Heart right ventricle (tissue), 16 donors: ENCODE results near the gene HOXC10. TPM values are rescaled to one million over a fixed set of nuclear protein-coding genes. Genes with fewer than 3 reads are reported as not detected.

Experiments used
- ATAC-seq, 8 donors: fragments of 200-7000 bp; cut with Tn5 transposase; one replicate each; pipeline ENCODE4 v1.9.1; 2020; ENCODE audit warnings: mild to moderate bottlenecking in 8 of 8, moderate library complexity in 8 of 8, moderate number of reproducible peaks in 1 of 8
- DNase-seq, 2 donors: peaks; one replicate each; pipeline ENCODE4 v3.0.0-alpha.2; 2020
- H3K27ac ChIP-seq, 10 donors: fragments of 200-600 bp; sonication (generic) in 2 of 10; one replicate each; pipeline versions ENCODE4 v1.5.0 to v1.8.0; 2020 to 2022; ENCODE audit warnings: mild to moderate bottlenecking in 3 of 10
- H3K27me3 ChIP-seq, 7 donors: fragments of 200-600 bp; one replicate each; pipeline ENCODE4 v1.8.0; 2021 to 2022; ENCODE audit warnings: mild to moderate bottlenecking in 2 of 7
- H3K36me3 ChIP-seq, 9 donors: fragments of 200-600 bp; sonication (generic) in 1 of 9; one replicate each; pipeline versions ENCODE4 v1.5.0 to v1.8.0; 2020 to 2022; ENCODE audit warnings: mild to moderate bottlenecking in 2 of 9
- H3K4me1 ChIP-seq, 9 donors: fragments of 200-600 bp; sonication (generic) in 1 of 9; one replicate each; pipeline versions ENCODE4 v1.5.0 to v1.8.0; 2020 to 2022; ENCODE audit warnings: mild to moderate bottlenecking in 4 of 9
- H3K4me3 ChIP-seq, 10 donors: fragments of 200-600 bp; sonication (generic) in 2 of 10; one replicate each; pipeline versions ENCODE4 v1.5.0 to v1.8.0; 2020 to 2022; ENCODE audit warnings: mild to moderate bottlenecking in 7 of 10, moderate library complexity in 2 of 10
- H3K9me3 ChIP-seq, 11 donors: fragments of 200-600 bp in 10 of 11; sonication (generic) in 2 of 11; one replicate each; pipeline versions ENCODE4 v1.5.0 to v1.8.0; 2013 to 2022; ENCODE audit warnings: mild to moderate bottlenecking in 2 of 11, control low read depth in 1 of 11, moderate library complexity in 1 of 11
- WGBS, 2 donors: extraction: QIAGEN DNeasy Blood & Tissue Kit; methylation state at CpG; one replicate each; pipeline ENCODE4 v1.1.7; 2013; ENCODE audit warnings: inconsistent platforms in 1 of 2; 5-methylcytosine and 5-hydroxymethylcytosine counted together
- intact Hi-C, 10 donors: fragments of 100-400 bp; cut with DNase I; formaldehyde crosslinking; loops; one replicate each; pipeline versions ENCODE4 v1.11.1 to v1.14.2; 2022
- polyA plus RNA-seq, 2 donors: library from polyadenylated mRNA; stranded (reverse); fragments of 200-250 nt; gene quantifications; one replicate each; pipeline ENCODE4 v1.2.3, GENCODE V29; 2013
- total RNA-seq, 10 donors: library from RNA; stranded (reverse); fragmentation: NEBNext Ultra II Directional in 3 of 10; extraction: Animal tissue kit (Norgen Biotek cat#: 25700) in 3 of 10; gene quantifications; one replicate each; pipeline versions ENCODE4 v1.2.1 to v1.2.4, GENCODE V29; 2021 to 2023
- TF ChIP-seq, protein P1 (sequence below), 9 donors: fragments of 200-600 bp; sonication (generic) in 2 of 9; IDR thresholded peaks; one replicate each; pipeline versions ENCODE4 v1.5.0 to v1.8.0; 2021 to 2022; ENCODE audit warnings: antibody characterized with exemption in 9 of 9, mild to moderate bottlenecking in 5 of 9, moderate library complexity in 1 of 9
- donor health status: Arrhythmogenic right ventricular cardiomyopathy.
- donor health status: ischemic (EF 13 %, LVEDD 7.1; RV severe dilation, severe dysfunction).
- donor health status: healthy with polysubstance abuse.
- donor health status: DM: no; HTN: yes; CAD: no.
- donor health status: DM: no; HTN: no; CAD: no.
- donor health status: ischemic (EF 25% LVEDD 6.9; RV normal size, moderate dysfunction).
- donor health status: ischemic (EF 25% LVEDD 5.7; RV mildly dilated, moderate dysfunction).
- donor health status: healthy.
- donor health status: DM: yes; HTN: yes; CAD: no.
- donor health status: Ischemic cardiomyopathy.
- donor health status: ischemic (EF 35%, LVEDD 5.7; RV mildly dilated, moderate dysfunction).
- donor health status: nonischemic (EF 11% LVEDD 7.7; RV severe dilation, severe dysfunction).
- donor health status: DM: yes; HTN: yes; CAD: no.
- donor health status: PGD.
- donor health status: ischemic (EF 29% LVEDD 5.4; RV normal size, mild dysfunction).
- donor health status: nonischemic (EF 23%, LVEDD 6.1; RV moderate dilation, normal function).

The HOXC10 gene
- total and polyA plus RNA-seq, 12 donors, result not detected

DNA sequence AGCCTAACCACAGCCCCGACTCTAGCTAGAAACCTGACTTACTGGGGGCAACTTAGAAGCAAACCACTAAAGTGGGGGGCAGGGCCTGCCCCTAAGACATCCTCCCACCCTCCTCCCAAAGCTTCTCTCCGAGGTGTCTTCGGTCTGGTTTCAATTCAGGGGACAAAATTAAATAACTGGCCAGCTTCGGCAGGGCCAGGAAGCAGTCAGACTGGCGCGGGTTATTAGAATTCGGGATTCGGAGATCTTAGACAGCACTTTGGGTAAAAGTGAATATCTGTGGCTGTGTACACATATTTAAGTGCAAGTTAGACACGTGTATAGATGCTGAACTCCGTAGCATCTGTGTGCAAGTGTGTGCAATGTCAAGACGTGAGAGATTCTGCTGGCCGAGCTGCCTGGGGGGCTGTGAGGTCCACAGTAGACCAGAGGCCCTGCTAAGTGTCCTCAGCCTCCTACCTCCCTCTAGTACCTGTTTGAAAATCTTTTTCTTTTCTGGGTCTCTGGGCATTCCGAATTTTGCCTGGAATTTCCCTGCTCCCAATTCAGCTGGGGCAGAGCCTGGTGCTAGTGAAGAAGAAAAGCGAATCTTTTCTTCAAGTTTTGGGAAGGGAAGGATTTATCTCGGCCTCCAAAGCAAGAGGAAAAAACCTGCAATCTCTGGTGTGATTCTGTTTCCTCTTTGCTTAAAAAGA lies 4.0 kb upstream of the HOXC10 start:
- WGBS, 2 donors, result 22 to 25% methylated on average over 15 of the region's 15 CpGs
- H3K4me1 ChIP-seq, result peaks cover 2 to 20% (median 11%) of the 10 kb centered on the region in 9 donors
- no peak overlapping the region for H3K4me3 ChIP-seq
- ATAC-seq, result no peak
- no peak overlapping the region for H3K27ac ChIP-seq
- no peaks in the 10 kb centered on the region for H3K9me3 ChIP-seq
- no peaks in the 10 kb centered on the region for H3K36me3 ChIP-seq
- H3K27me3 ChIP-seq, result peaks cover 53 to 100% (median 98%) of the 10 kb centered on the region in 7 donors
- TF ChIP-seq, protein P1, sequence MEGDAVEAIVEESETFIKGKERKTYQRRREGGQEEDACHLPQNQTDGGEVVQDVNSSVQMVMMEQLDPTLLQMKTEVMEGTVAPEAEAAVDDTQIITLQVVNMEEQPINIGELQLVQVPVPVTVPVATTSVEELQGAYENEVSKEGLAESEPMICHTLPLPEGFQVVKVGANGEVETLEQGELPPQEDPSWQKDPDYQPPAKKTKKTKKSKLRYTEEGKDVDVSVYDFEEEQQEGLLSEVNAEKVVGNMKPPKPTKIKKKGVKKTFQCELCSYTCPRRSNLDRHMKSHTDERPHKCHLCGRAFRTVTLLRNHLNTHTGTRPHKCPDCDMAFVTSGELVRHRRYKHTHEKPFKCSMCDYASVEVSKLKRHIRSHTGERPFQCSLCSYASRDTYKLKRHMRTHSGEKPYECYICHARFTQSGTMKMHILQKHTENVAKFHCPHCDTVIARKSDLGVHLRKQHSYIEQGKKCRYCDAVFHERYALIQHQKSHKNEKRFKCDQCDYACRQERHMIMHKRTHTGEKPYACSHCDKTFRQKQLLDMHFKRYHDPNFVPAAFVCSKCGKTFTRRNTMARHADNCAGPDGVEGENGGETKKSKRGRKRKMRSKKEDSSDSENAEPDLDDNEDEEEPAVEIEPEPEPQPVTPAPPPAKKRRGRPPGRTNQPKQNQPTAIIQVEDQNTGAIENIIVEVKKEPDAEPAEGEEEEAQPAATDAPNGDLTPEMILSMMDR (IDR thresholded peaks at IDR 0.05), result no peak
- DNase-seq, result no peak
- intact Hi-C loops, result no loop called here

DNA sequence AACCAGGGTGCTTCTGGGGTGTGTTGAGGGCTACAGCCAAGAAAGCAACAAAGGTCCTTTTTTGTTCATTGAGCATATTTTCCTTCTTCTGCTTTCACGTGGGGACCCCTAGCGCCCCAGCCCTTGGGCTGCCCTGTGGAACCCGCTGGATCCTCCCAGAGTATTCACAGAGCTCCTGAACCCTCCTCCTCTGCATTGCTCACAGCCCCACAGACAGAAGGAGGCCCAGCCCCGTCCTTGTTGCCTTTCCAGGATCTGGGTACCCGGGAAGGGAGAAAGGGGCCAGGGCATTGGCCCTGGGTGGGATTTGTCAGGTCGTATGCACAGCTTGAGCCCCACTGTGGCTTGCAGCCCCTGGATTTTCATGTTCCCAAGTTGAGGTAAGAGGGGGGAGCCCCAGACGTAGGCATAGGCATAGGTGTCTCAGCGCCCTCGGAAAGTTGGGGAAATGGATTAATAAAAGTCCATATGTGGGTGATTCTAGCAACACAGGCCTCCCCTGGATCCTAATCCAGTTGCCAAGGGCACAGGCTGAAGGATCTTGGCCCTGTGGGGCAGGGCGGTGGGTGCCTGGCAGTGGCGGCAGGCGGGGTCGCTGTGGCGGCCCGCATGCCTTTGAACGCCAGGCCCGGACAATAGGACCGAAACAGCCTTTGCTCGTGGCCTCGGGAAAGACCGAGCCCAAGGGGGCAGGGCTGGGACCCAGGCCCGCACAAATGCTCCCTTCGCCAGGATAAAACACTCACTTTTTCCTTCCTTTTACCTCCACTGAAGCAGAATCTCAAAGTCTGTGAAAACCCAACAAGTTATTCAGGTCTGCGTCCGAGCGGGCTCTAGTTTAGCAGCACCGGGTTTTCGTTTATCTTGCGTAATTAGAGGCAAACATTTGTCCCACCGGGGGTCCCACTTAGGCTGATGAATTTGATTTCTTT lies 3.0 kb upstream of the HOXC10 start:
- WGBS, 2 donors, result 6 to 10% methylated on average over 30 of the region's 30 CpGs

DNA sequence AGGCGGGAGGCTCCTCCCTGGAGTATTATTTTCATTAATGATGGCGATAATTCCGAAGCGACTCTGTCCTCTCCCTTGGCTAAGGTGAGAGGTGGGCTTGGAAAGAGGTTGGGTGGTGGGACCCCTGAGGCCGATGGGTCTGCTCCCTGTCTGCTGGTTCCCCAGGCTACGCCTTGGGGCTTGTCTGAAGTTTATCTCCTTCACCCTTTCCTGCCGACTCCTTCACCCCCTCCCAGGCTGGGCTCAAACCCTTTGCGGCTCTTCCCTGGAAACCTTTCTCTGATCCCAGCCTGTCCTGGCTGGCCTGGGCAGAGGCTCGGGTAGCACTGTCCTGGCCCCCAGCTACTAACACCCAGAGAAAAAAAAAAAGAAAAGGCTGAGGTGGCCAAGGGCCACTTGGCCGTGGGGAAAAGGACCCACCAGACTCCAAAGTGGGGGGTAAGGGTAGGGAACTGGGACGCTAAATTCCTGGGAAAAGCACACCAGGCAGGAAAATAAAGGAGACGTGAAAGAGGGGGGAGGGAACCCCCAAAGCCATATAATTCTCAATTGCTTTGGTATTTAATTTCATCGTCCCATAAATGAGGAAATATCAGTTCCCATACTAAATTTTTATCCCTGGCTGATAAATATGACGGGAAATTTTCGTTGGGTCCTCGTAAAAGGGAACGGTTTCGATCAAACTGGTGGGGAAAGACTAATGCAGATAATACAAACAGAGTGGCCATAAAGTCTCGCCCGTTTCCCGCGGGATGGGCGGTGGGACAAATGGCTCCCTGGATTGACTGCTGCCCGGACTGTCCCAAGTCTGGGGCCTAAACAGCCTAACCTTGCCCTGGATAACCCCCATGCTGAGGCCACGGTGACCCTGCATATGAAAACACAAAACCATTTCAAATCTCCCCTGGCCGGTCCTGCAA lies 2.0 kb upstream of the HOXC10 start:
- TF ChIP-seq, protein P1 (IDR thresholded peaks at IDR 0.05), result no peak
- 7 to 10% methylated on average over 26 of the region's 26 CpGs for WGBS, 2 donors
- H3K27me3 ChIP-seq, result peaks cover 57 to 100% (median 98%) of the 10 kb centered on the region in 7 donors

More for the DNA sequence above, 3.0 kb upstream of the HOXC10 start:
- Histone ChIP-seq H3K27me3 (peaks cover 54 to 100% (median 98%) of the 10 kb centered on the region in 7 donors), H3K4me3 (no peak overlapping the region), H3K4me1 (peaks cover 4 to 26% (median 15%) of the 10 kb centered on the region in 9 donors), H3K36me3 (no peaks in the 10 kb centered on the region), H3K27ac (no peak overlapping the region), H3K9me3 (no peaks in the 10 kb centered on the region)
- TF ChIP-seq, protein P1 (IDR thresholded peaks at IDR 0.05), result no peak
- DNase-seq, result no peak
- no peak for ATAC-seq
- intact Hi-C loops, result no loop called here

More for the DNA sequence above, 2.0 kb upstream of the HOXC10 start:
- ATAC-seq, result no peak
- Histone ChIP-seq H3K36me3 (no peaks in the 10 kb centered on the region), H3K27ac (no peak overlapping the region), H3K4me3 (no peak overlapping the region), H3K9me3 (no peaks in the 10 kb centered on the region), H3K4me1 (peaks cover 4 to 26% (median 15%) of the 10 kb centered on the region in 9 donors)
- DNase-seq, result no peak
- intact Hi-C loops, result no loop called here
